Prostate gland (tissue), 2 donors: ENCODE data around the gene ANKRD22.

Experiments
- CTCF ChIP-seq, 4 experiments: fragments of 200-600 bp in 2 of 4; fragments of 450-650 bp in 2 of 4; sonication (generic) in 2 of 4; IDR thresholded peaks; 1 replicate in 3 of 4; 2 replicates in 1 of 4; pipeline ENCODE4 v1.5.1; 2016 to 2019; ENCODE audit warnings: antibody characterized with exemption in 4 of 4, mild to moderate bottlenecking in 2 of 4, moderate library complexity in 2 of 4
- POLR2A ChIP-seq: fragments of 450-650 bp; IDR thresholded peaks from one replicate; pipeline ENCODE4 v1.6.1; 2016; ENCODE audit warnings: antibody characterized with exemption, mild to moderate bottlenecking
- POLR2AphosphoS5 ChIP-seq: sonication (generic); formaldehyde crosslinking; IDR thresholded peaks from one replicate; pipeline ENCODE4 v1.6.1; 2017; ENCODE audit warnings: antibody characterized with exemption

DNA sequence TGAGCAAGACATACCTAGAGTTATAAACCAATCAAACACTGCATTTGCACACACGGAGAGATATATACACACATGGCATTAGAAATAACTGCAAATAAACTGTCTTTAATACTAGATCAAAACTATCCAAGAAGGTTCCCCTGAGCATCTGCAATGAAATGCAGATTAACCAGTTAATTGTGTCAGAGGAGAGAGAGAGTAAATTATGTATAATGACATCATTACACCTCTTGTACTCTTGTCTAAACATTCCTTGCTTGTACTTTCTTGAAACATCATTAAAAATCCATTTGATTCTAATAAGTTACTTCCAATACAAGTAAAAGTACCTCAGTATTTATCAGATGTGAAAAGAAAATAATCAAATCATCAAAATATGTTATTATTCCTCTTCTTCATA lies 932 bp downstream of the ANKRD22 start:
- TF ChIP-seq CTCF (IDR thresholded peaks at IDR 0.05) (no peak), POLR2A (no peak), POLR2AphosphoS5 (no peak)
